Esophagus mucosa (tissue), 1 donor: ENCODE results near the gene CLSTN2. TPM values are rescaled to one million over a fixed set of nuclear protein-coding genes. Genes with fewer than 3 reads are reported as not detected.

ENCODE experiments used
- ATAC-seq: fragments of 200-7000 bp; cut with Tn5 transposase; one replicate; pipeline ENCODE4 v1.9.1; 2020
- total RNA-seq: library from RNA; stranded (reverse); gene quantifications from one replicate; pipeline ENCODE4 v1.2.4, GENCODE V29; 2023
- donor health status: DM: yes; HTN: yes; CAD: no.

The CLSTN2 gene
- total RNA-seq, 1 donor from 2014 or later: 1.5 TPM

GRCh38 chr3:140351466-140351865, 416.5 kb downstream of the CLSTN2 start:
- no peak for ATAC-seq

GRCh38 chr3:140355481-140355880, 420.5 kb downstream of the CLSTN2 start:
- ATAC-seq: no peak

- ATAC-seq: no peak
These were observed 423.7 kb downstream of the CLSTN2 start for GRCh38 chr3:140358686-140359085.

GRCh38 chr3:140359233-140359995, 424.4 kb downstream of the CLSTN2 start:
- ATAC-seq: no peak

- ATAC-seq: no peak
These were observed 425.3 kb downstream of the CLSTN2 start for GRCh38 chr3:140360332-140360731.

GRCh38 chr3:140363801-140364200, 428.8 kb downstream of the CLSTN2 start:
- peak; percentile 54 for ATAC-seq

- ATAC-seq: peak; percentile 22
These were observed 431.1 kb downstream of the CLSTN2 start for GRCh38 chr3:140365872-140366697.

- ATAC-seq: no peak
These were observed 433.3 kb downstream of the CLSTN2 start for GRCh38 chr3:140368223-140368811.

GRCh38 chr3:140370686-140371085, 435.7 kb downstream of the CLSTN2 start:
- ATAC-seq: no peak

GRCh38 chr3:140373234-140373633, 438.2 kb downstream of the CLSTN2 start:
- ATAC-seq: no peak

GRCh38 chr3:140375002-140375401, 440.0 kb downstream of the CLSTN2 start:
- no peak for ATAC-seq

GRCh38 chr3:140376136-140376889, 441.3 kb downstream of the CLSTN2 start:
- no peak for ATAC-seq

- no peak for ATAC-seq
These were observed 442.7 kb downstream of the CLSTN2 start for GRCh38 chr3:140377644-140378043.

- no peak for ATAC-seq
These were observed 443.8 kb downstream of the CLSTN2 start for GRCh38 chr3:140378571-140379340.

GRCh38 chr3:140384028-140384771, 449.2 kb downstream of the CLSTN2 start:
- ATAC-seq: no peak

- no peak for ATAC-seq
These were observed 449.9 kb downstream of the CLSTN2 start for GRCh38 chr3:140384876-140385275.

- peak; percentile 64 for ATAC-seq
These were observed 451.5 kb downstream of the CLSTN2 start for GRCh38 chr3:140386357-140387100.

- no peak for ATAC-seq
These were observed 452.3 kb downstream of the CLSTN2 start for GRCh38 chr3:140387244-140387643.

GRCh38 chr3:140388202-140388922, 453.4 kb downstream of the CLSTN2 start:
- no peak for ATAC-seq

GRCh38 chr3:140391061-140391460, 456.1 kb downstream of the CLSTN2 start:
- ATAC-seq: no peak
